HG03280 (cell line): Measurements from ENCODE around the gene GMFB.
"Not testable (repeated sequence)": the region's sequence is repeated elsewhere in the genome, so short reads cannot be mapped to it uniquely, and the experiment has no call there.

ENCODE experiments used
- ATAC-seq: cut with Tn5 transposase; IDR thresholded peaks from one replicate; pipeline ENCODE4 v1.9.1; 2021; ENCODE audit warnings: mild to moderate bottlenecking, moderate library complexity; ENCODE audit not compliant: unreplicated experiment

The GMFB gene

DNA sequence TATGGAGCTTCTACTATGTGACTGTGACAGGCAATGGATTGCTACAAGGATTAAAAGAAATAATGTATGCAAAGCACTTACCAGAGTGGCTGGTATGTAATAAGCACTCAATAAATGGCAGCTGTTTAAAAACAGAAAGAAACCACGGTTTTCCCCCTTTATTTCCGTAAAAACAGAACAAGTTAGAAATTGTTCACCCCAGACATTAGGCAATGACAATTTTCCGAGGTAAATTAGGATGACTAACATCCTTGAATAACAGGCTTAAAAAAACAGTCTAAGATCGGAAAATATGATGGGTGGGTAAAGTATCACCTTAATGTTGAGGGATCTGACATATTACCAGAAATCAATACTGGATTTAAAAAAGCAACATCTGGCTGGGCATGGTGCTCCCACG, 26.7 kb downstream of the GMFB start:
- no peak for ATAC-seq

GRCh38 chr14:54459106-54459505, 29.7 kb downstream of the GMFB start:
- no peak for ATAC-seq

DNA sequence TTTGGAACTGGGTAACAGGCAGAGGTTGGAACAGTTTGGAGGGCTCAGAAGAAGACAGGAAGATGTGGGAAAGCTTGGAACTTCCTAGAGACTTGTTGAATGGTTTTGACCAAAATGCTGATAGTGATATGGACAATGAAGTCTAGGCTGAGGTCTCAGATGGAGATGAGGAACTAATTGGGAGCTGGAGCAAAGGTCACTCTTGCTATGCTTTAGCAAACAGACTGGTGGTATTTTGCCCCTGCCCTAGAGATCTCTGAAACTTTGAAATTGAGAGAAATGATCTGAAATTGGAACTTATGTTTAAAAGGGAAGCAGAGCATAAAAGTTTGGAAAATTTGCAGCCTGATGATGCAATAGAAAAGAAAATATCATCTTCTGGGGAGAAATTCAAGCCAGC, 30.2 kb downstream of the GMFB start:
- not testable (repeated sequence) for ATAC-seq

GRCh38 chr14:54457609-54457996, 31.2 kb downstream of the GMFB start:
- ATAC-seq, result no peak

DNA sequence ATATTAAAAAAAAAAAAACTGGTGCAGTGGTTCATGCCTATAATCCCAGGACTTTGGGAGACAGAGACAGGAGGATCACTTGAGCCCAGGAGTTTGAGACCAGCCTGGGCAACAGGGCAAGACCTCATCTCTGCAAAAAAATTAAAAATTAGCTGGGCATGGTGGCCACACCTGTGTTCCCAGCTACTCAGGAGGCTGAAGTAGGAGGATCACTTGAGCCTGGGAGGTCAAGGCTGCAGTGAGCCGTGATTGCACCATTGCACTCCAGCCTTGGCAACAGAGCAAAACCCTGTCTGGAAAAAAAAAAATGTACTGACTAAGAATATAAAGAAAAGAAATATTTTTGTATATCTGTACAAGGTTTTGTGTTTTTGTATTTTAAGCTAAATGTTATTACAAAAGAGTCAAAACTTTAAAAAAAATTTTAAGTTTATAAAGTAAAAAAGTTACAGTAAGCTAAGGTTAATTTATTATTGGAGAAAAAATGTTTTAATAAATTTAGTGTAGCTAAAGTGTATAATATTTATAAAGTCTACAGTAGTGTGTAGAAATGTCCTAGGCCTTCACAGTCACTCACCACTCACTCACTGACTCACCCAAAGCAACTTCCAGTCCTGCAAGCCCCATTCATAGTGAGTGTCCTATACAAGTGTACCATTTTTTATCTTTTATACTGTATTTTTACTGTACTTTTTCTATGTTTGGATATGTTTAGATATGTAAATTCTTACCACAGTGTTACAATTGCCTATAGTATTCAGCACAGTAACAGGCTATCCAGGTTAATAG, 31.8 kb downstream of the GMFB start:
- ATAC-seq, result not testable (repeated sequence)

DNA sequence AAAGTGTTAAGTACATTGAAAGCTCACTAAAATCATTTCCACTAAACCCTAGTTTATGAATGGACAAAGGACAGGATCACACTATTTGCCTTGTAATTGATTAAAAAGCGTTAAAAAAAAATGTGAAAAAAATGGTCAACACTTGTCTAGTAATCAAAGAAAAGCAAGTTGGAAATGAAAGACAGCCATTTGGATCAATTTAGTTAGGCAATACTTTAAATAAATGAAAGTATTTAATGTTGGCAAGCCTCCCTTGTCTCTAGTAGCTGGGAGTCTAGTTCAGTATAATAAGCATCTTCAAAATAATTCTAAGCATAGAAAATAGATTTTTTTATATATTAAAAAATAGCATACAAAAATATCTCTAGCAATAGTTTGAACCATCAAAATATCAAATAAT, 33.4 kb downstream of the GMFB start:
- ATAC-seq, result no peak

- ATAC-seq, result not testable (repeated sequence)
Observed at GRCh38 chr14:54453990-54454389, 34.8 kb downstream of the GMFB start.

DNA sequence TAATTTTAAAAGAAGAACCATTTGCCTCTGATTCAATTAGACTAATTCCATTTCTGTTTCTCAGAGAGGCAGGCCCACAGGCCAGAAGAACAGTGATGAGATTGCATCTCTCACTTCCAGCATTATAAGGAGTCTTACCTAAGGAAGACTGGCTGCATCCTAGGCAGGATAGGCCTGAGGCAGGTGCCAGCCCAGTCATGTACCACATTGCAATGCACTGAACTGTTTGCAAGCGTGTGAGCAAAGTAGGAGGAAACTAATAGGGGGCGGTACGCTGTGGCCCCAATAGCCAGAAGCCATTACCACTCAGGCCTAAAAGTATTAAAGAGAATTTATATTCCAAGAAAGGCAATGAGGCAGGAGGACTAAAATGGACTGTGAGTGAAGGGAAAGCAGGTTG, 35.5 kb downstream of the GMFB start:
- ATAC-seq, result no peak

GRCh38 chr14:54451961-54452360, 36.8 kb downstream of the GMFB start:
- no peak for ATAC-seq

GRCh38 chr14:54451121-54451601, 37.6 kb downstream of the GMFB start:
- no peak for ATAC-seq

- peak; percentile 62 for ATAC-seq
Observed at GRCh38 chr14:54450535-54450934, 38.2 kb downstream of the GMFB start.

DNA sequence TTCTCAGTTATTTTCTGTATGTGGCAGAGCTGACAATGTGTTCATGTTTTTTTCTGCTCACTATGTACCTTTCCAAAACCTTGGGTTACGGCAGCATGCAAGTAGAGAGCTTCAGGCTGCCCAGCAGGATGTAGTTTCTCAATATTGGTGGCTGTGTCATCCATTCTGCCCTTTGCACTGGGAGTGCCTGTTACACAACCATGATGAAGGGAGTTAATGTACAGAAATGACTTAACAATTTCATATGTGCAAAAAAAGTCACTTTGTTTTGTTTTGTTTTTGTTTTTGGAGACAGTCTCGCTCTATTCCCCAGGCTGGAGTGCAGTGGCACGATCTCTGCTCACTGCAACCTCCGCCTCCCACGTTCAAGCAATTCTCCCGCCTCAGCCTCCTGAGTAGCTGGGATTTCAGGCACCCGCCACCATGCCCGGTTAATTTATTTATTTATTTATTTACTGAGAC, 41.5 kb downstream of the GMFB start:
- ATAC-seq, result no peak

DNA sequence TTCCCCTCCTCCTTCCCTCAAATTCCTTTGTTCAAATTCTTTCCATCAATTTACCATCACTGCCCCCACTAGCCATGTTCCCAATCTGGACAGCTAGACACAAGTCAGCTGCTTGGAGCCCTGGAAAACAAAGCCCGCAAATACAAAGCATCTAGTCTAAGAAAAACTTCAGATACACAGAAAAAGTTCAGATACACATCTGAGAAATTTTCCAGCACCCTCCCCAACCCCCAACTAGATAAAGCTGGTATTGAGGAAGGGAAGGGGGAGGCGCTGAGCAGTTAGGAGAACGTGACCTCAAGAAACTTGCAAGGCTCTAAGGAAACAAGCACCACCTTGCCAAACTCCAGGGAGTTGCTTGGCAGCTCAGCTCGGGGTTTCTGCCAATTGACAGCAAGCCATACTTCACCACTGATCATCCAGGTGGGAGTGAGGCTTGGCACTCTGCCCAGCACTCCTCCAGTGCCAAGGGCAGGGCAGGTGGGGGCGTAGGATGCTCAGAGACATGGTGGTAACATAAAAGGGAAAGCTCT, 42.6 kb downstream of the GMFB start:
- ATAC-seq, result no peak

- ATAC-seq, result no peak
Observed at GRCh38 chr14:54444681-54445080, 44.1 kb downstream of the GMFB start.

GRCh38 chr14:54443981-54444380, 44.8 kb downstream of the GMFB start:
- ATAC-seq, result no peak

GRCh38 chr14:54442961-54443360, 45.8 kb downstream of the GMFB start:
- not testable (repeated sequence) for ATAC-seq

DNA sequence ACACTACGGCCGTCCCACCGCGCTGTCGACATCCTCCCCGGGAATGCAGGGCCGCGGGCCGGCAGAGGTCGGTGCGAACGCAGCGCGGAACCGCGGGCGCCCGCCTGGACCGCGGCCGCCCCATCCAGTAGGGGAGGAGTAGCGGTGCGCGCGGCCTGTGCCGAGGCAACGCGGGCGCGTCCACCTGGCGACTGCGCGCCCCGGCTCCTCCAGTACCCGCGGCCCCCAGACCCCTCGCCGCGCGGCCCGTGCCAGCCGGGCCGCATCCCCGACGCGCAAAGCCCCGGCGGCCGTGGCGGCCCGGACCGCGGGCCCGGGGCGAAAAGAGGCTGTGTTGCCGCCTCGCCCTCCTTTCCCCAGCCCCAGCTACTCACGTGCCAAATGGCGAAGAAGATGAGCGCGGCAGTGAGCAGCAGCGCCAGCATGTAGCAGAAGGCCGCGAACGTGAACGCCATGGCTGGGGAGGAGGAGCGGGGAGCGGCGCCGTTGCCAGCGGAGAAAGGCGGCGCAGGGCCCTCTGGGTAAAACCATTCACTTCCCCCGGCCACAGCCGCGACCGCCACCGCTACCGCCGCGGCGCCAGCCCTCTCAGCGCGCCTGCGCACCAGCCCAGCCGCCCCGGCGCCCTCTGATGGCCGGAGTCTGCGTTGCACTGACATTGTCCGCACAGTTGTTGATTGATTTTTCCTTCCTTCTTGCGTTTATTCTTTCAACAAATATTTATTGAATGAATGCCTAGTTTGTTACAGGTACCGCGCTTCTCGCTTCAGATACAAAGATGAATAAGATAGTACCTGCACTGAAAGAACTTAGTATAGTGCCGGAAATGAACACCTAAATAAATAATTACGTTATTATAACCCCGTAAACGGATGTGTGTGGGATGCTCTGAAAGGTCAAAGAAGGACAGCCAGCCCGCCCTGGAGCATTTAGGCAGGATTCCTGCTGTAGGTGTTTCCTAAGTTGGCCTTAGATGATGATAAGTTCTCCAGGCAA, 47.6 kb downstream of the GMFB start, which contains the start of gene CNIH1:
Gene CNIH1, minus strand, starts transcription at position 502 of the 996 bp plus-strand sequence. Its CDS starts 47 bp downstream, at position 455.
- peak; percentile 95 for ATAC-seq

DNA sequence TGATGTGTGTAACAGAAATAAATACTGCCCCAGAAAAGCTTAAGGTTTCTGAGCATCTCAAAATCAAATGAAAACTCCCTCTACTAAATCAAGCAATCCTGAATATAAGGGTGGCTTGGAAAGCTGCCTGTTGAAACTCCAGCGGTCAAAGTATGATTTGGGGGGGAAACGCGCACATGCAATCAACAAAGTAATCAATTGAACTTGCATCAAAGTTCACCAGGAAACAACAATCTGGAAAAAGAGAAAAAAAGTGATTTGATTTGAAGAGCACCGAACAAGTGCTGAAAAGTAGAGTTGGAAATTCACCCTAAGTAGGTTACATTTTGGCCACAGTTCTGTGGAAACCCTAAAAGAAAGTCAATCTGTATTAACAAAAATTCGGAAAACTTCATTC, 48.3 kb downstream of the GMFB start:
- ATAC-seq, result no peak

GRCh38 chr14:54440037-54440436, 48.7 kb downstream of the GMFB start:
- ATAC-seq, result no peak

- ATAC-seq, result no peak
Observed at GRCh38 chr14:54438703-54439102, 50.1 kb downstream of the GMFB start.

DNA sequence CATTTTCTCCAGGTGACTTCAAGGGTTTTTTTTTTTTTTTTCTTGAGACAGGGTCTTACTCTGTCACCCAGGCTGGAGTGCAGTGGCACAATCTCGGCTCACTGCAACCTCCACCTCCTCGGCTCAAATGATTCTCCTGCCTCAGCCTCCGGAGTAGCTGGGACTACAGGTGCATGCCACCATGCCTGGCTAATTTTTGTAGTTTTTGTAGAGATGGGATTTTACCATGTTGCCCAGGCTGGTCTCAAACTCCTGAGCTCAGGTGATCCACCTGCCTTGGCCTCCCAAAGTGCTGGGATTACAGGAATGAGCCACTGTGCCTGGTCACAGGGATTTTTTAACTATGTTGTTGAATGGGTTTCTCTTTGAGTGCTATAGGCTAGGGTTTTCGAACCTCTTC, 50.8 kb downstream of the GMFB start:
- not testable (repeated sequence) for ATAC-seq
